Measurements from ENCODE around the gene CTNNA3. TPM values are rescaled to one million over a fixed set of nuclear protein-coding genes. Genes with fewer than 3 reads are reported as not detected.

Gene CTNNA3
- total and polyA plus RNA-seq, 2 donors from 2014 or later: 0.45 to 0.72 TPM

DNA sequence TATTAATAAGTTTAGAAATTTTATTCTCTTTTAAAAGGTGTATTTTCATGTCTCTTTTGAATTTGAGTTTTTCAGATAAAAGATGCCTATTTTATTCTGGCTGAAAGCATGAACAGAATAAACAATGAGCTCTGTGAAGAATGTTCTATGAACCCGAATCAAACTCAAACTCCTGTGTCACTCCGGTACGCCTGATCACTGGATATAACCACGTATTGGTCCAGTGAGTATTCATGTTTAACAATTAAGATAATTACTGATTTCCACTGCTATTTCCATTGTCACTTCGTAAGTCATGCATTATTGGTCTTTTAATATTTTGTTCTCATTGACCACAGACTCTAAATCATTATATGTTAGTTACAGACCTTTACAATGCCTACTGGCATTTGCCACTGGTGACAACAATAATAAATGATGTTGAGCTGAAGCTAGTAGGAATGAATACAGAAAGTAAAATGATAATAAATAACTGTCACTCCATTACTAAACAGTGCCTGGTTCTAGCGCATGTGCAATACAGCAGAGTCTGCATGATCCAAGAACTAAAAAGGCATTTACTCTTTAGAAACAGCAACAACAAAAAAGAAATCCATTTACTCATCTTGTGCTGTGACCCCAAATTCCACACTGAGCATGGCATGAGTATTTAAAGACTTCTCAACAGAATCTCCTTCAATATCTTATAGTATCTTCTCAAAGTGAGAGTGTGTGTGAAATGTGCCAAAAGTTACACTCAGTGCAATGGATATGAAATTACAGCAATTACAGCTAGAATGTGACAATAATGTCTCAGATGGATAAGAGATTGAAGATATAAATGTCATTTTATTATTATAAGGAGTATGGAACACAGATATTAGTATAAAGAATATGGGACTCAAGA lies 1597.2 kb downstream of the CTNNA3 start:
- FAIRE-seq: no peak

DNA sequence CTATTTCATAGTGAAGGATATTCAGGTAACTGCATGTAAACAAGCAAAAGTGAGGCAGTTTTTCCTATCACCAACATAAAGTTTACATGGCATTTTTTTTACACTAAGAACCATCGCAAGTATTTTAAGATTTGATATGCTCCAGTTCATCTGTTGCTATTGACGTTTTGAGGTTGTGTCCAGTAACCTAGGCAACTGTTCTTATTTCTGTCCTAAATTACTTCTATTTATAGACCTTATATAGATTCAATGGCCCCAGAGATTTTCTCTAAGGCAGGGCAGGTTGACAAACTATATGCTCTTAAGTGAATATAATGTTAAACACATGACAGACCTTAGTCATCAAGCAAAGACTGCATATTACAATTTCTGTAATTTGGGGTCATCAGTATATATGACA lies 1600.4 kb downstream of the CTNNA3 start:
- H3K4me3 ChIP-seq (ENCODE audit: low read length in 3 of 3): no peak overlapping the region
- H3K9ac ChIP-seq (ENCODE audit: low read length in 3 of 3): no peak overlapping the region
- H3K9me3 ChIP-seq (ENCODE audit: control insufficient read depth in 2 of 3, insufficient read depth in 1 of 3, low read length in 3 of 3): no peaks in the 10 kb centered on the region
- TF ChIP-seq, protein P1, sequence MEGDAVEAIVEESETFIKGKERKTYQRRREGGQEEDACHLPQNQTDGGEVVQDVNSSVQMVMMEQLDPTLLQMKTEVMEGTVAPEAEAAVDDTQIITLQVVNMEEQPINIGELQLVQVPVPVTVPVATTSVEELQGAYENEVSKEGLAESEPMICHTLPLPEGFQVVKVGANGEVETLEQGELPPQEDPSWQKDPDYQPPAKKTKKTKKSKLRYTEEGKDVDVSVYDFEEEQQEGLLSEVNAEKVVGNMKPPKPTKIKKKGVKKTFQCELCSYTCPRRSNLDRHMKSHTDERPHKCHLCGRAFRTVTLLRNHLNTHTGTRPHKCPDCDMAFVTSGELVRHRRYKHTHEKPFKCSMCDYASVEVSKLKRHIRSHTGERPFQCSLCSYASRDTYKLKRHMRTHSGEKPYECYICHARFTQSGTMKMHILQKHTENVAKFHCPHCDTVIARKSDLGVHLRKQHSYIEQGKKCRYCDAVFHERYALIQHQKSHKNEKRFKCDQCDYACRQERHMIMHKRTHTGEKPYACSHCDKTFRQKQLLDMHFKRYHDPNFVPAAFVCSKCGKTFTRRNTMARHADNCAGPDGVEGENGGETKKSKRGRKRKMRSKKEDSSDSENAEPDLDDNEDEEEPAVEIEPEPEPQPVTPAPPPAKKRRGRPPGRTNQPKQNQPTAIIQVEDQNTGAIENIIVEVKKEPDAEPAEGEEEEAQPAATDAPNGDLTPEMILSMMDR (IDR thresholded peaks at IDR 0.05; ENCODE audit: borderline replicate concordance, extremely low read depth, insufficient read depth): no peak
- no peaks in the 10 kb centered on the region for H3K36me3 ChIP-seq (ENCODE audit: control insufficient read depth in 2 of 3, insufficient read depth in 3 of 3, low read length in 3 of 3)
- H3K27ac ChIP-seq (ENCODE audit: low read depth in 2 of 2, low read length in 2 of 2): no peak overlapping the region
- intact Hi-C loops (cut with DNase I): no loop called here
- no peaks in the 10 kb centered on the region for H3K27me3 ChIP-seq (ENCODE audit: control insufficient read depth, insufficient read depth, low read length)
- FAIRE-seq (no peak), DNase-seq (no peak)
- H3K4me1 ChIP-seq (ENCODE audit: control insufficient read depth in 2 of 3, insufficient read depth in 2 of 3, low read depth in 1 of 3, low read length in 3 of 3): no peaks in the 10 kb centered on the region

More for the DNA sequence above, 1597.2 kb downstream of the CTNNA3 start:
- DNase-seq: no peak
- no peaks in the 10 kb centered on the region for H3K36me3 ChIP-seq (ENCODE audit: control insufficient read depth in 2 of 3, insufficient read depth in 3 of 3, low read length in 3 of 3)
- H3K27me3 ChIP-seq (ENCODE audit: control insufficient read depth, insufficient read depth, low read length): no peaks in the 10 kb centered on the region
- H3K9ac ChIP-seq (ENCODE audit: low read length in 3 of 3): no peak overlapping the region
- no peak overlapping the region for H3K4me3 ChIP-seq (ENCODE audit: low read length in 3 of 3)
- TF ChIP-seq, protein P1 (IDR thresholded peaks at IDR 0.05; ENCODE audit: borderline replicate concordance, extremely low read depth, insufficient read depth): no peak
- intact Hi-C loops (cut with DNase I): no loop called here
- no peak overlapping the region for H3K27ac ChIP-seq (ENCODE audit: low read depth in 2 of 2, low read length in 2 of 2)
- H3K9me3 ChIP-seq (ENCODE audit: control insufficient read depth in 2 of 3, insufficient read depth in 1 of 3, low read length in 3 of 3): no peaks in the 10 kb centered on the region
- H3K4me1 ChIP-seq (ENCODE audit: control insufficient read depth in 2 of 3, insufficient read depth in 2 of 3, low read depth in 1 of 3, low read length in 3 of 3): no peaks in the 10 kb centered on the region

DNA sequence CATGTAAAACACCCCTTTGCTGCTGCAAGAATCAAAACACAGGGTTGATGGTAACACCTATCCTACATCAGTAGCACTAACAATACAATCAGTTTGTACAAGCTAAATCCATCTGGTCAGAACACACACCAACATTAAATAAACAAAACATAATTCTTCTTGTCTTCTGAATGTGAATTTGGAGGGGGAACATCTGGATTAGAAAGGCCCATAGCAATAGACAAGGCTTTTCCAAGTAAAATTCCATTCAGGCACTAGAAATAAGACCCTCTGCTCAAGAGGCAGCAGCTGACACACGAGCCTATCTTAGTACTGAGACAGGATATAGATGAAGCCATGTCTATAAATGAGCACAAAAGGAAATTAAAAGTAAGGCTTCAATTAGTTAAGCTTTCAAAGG lies 1610.1 kb downstream of the CTNNA3 start:
- no peak for FAIRE-seq
- Histone ChIP-seq H3K4me1 (ENCODE audit: control insufficient read depth in 2 of 3, insufficient read depth in 2 of 3, low read depth in 1 of 3, low read length in 3 of 3) (no peaks in the 10 kb centered on the region), H3K27me3 (ENCODE audit: control insufficient read depth, insufficient read depth, low read length) (no peaks in the 10 kb centered on the region), H3K4me3 (ENCODE audit: low read length in 3 of 3) (no peak overlapping the region), H3K9ac (ENCODE audit: low read length in 3 of 3) (no peak overlapping the region), H3K36me3 (ENCODE audit: control insufficient read depth in 2 of 3, insufficient read depth in 3 of 3, low read length in 3 of 3) (no peaks in the 10 kb centered on the region), H3K27ac (ENCODE audit: low read depth in 2 of 2, low read length in 2 of 2) (no peak overlapping the region), H3K9me3 (ENCODE audit: control insufficient read depth in 2 of 3, insufficient read depth in 1 of 3, low read length in 3 of 3) (no peaks in the 10 kb centered on the region)
- peak in 2 of 5 donors; percentile 25 to 27 for DNase-seq
- TF ChIP-seq, protein P1 (IDR thresholded peaks at IDR 0.05; ENCODE audit: borderline replicate concordance, extremely low read depth, insufficient read depth): no peak
- intact Hi-C loops (cut with DNase I): no loop called here

All from kidney (tissue), 14 donors.